Hematopoietic multipotent progenitor cell (in vitro differentiated cells): ENCODE results near the gene HSD17B8. TPM values are rescaled to one million over a fixed set of nuclear protein-coding genes. Genes with fewer than 3 reads are reported as not detected.
"Not testable (repeated sequence)": the region's sequence is repeated elsewhere in the genome, so short reads cannot be mapped to it uniquely, and the experiment has no call there.

Source experiments
- DNase-seq, 3 donors: peaks; one replicate each; pipeline ENCODE4 v3.0.0-alpha.2; 2011 to 2015; ENCODE audit warnings: low read depth in 2 of 3, low spot score in 2 of 3
- total RNA-seq: library from RNA; depleted of rRNA; stranded (reverse); fragments of >200 nt; gene quantifications from one replicate; pipeline ENCODE4 v1.2.3, GENCODE V29; 2012

HSD17B8 gene
- total RNA-seq, 1 donor = 55.7 TPM

GRCh38 chr6:33204165-33204414 lies 365 bp upstream of the HSD17B8 start:
- DNase-seq = no peak

GRCh38 chr6:33205191-33206026 lies 954 bp downstream of the HSD17B8 start:
- no peak for DNase-seq

DNA sequence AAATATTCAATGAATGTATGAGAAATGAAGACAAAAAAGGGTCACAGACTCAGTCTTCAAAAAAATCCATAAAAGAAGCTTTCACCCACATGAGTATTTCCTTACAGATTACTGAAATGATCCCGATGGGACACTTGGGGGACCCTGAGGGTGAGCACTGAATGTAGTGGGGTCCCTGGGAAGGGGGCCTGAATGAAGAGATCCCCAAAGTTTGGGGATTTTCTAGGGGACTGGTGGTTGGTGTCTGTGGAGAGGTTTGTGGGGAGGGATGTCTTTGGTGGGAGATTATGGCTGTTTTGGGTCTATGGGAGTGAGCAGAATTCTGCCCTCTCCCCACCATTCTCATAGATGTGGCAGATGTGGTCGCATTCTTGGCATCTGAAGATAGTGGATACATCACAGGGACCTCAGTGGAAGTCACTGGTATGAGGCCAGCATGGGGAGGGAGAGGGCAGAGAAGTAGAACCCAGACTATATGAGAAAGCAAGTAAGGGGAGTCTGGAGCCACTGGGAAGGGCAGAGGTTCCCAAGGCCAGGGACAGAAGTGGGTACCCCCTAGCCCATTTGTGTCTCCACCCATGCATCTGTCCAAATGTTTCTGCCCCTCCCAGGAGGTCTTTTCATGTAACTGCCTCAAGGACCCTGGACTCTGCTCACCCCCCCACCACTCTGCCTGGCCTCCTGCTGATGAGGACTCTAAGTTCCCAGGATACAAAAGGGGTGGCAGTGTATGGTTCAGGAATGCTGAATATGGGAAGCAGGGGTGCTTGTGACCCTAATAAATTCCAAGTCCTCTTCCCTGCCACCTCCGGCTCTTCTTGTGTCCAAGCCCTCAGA lies 1.8 kb downstream of the HSD17B8 start:
- DNase-seq = no peak

GRCh38 chr6:33206864-33207551 lies 2.6 kb downstream of the HSD17B8 start:
- DNase-seq = no peak

DNA sequence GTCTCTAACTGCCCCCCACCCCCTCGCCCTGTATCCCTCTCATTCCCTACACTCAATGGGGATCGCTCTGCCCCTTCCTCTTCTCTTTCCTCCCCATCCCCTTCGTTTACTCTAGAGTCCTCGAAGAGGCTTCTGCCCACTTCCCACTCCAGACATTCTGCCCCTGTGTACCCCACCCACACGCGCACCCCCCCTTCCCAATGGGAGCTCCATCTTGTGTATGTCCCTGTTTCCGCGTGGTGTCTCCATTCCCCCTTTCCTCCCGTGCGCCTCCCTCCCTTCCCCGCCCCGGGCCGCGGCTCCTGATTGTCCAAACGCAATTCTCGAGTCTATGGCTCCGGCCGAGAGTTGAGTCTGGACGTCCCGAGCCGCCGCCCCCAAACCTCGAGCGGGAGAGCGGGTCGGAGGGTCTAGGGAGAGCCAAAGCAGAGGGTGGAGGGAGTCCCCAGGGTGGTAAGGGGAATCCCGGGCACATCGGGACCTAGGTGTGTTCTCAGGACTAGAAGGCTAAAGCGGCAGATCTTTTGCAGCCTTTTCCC lies 3.2 kb downstream of the HSD17B8 start:
- peak in 1 of 3 donors; percentile 28 for DNase-seq

DNA sequence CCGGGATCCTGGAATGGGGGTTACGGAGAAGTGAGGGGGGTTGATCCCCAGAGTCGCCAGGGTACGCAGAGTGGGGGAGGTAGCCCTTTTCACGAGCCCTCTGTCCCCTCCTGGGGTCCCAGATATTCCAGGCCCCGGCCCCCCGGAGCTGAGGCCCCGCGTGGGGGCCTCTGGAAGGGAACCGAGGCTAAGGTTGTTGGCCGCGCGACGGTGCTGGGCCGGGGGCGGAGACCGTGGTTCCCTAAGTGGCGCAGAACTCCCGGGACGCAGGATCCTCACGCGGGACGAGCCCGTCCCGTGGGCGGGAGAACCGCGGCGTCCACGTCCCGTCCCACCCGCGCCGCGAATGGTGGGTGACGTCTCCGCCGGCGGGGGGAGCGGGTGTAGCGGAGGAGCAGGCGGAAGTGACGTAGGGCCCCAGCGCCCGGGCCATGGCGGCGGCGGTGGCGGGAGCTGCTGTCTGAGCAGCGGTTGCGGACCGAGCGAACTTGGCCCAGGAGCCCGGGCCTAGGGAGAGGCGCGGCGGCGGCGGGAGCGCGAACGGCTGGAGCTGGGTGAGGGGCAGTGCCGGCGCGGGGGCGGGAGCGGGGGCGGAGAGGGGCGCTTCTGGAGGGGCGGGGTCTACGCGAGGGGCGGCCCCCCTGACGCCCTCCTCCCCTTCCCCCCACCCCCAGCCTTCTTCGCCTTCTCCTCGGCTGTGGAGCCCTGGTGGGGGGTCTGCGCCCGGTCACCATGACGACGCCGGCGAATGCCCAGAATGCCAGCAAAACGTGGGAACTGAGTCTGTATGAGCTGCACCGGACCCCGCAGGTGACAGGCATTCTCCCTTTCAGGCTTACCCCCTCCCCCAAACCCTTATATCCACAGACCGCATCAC lies 3.9 kb downstream of the HSD17B8 start, which contains the start of gene RING1:
Gene RING1 (plus strand): TSS at position 410 of the 877 bp plus-strand sequence. CDS start 323 bp downstream, at position 733.
- peak; percentile 79 to 84 (median 80) for DNase-seq

GRCh38 chr6:33209856-33210255 lies 5.4 kb downstream of the HSD17B8 start:
- DNase-seq = no peak

- no peak for DNase-seq
Observed at GRCh38 chr6:33211136-33211535, 6.7 kb downstream of the HSD17B8 start.

GRCh38 chr6:33211666-33212422 lies 7.4 kb downstream of the HSD17B8 start:
- DNase-seq = no peak

DNA sequence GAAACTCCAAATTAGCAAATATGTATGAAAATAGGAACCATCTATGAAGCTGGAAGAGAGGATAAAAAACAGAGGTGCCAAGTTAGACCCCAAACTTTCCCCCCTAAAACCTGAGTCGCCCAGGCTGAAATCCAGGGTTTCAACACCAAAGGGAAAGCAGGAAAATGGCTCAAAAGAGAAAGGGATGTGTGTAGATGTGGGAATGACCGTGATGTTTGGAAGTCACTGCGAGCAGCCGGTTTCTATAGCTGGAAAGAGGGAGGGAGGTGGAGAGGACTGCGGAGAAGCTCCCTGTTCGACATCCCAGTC lies 8.4 kb downstream of the HSD17B8 start:
- no peak for DNase-seq

DNA sequence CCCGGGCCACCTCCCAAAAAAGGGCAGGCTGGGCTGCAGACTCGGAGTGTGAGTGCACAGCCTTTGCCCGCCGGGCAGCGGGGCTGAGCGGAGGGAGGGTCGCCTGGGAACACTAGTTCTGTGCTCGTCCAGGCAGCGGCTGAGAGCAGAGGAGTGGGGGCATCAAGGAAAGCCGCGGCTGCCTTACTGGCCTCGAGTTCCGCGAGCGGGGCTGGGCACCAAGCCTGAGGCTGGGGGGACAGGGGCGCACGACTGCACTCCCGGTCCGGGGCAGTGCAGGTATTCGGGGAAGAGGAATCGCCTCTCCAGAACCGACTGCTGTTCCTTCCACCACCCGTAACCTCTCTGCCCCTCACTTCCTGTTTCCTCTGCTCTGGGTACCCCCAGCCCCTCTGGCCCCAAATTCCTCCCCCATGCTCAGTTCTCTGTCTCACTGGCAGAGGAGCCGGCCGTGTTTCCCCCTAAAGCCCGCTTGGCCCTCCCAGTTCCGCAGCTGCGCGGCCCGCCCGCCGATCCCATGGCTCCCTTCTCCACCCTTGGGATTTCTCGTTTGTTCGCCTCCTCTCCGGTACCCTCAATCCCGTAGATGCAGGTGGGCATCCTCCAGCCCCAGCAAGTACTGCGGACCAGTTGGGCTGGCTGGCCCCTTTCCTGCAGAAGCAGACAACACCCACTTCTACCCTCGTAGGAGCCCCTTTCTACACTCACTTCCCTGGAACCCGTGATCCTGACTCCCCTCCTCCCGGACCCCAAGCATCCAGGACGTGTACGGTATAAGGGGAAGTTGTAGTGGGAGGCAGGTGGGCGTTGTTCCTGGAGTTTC lies 8.9 kb downstream of the HSD17B8 start:
- DNase-seq = peak in 1 of 3 donors; percentile 54

- DNase-seq = no peak
Observed at GRCh38 chr6:33213989-33214335, 9.5 kb downstream of the HSD17B8 start.

DNA sequence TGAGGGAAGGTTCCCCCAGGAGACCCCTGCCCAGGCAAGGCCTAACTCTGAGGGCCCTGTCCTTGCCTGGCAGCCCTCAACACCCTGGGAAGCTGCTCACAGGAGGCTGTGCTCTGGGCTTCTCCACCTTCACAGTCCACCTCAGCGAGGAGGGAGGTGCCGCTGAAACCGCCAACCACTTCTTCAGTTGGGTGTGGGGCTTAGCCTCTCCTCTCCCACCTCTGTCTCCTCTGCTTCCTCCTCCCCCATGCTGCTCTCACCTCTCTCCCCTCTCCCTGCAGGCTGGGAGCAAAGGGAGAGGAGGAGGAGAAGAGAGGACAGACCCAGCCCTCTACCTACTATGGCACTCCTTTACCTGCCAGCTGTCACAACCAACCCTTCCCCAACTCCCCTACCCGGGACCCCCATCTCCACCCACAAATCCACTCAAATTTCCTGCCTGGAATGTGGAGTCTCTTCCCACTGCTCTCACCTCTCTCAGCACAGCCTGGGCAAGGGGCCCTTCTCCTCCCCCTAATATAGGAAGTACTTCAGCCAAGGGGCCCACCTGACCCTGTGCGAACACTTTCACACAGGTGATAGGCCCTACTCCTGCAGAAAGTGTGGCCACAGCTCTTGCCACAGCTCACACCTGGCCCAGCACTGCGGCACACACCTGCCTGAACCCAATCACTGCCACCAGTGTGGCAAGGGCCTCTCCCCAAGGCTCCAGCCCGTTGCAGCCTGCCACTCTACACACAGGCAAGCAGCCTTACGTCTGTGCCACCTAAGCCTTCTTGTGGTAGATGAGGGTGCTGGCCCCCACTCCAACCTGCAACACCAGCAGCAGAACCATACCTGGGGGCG lies 11.0 kb downstream of the HSD17B8 start:
- no peak for DNase-seq

DNA sequence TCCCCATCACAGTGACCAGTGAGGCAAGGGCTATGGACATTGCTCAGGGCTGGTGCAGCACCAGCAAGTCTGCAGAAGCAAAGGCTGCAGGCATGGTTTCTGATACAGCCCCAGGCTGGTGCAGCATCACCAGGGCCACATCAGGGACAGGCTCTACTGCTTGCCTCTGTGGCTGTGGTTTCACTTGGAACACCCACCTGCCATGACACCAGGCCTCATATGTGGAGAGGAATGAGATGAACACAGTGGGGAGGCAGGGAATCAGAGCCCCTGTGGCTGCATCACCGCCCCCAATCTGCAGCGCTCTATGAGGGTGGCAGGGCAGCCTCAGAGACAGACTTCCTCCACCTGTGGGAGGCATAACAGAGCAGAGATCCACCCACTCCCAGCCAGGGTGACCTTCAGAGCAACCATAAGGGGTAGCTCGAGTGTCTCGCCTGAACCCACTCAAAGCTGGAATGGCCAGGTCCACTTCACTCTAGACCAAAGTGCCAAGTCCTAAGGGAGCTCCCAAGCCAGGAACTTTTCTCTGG lies 11.7 kb downstream of the HSD17B8 start:
- no peak for DNase-seq

- no peak for DNase-seq
Observed at GRCh38 chr6:33217246-33217645, 12.8 kb downstream of the HSD17B8 start.

DNA sequence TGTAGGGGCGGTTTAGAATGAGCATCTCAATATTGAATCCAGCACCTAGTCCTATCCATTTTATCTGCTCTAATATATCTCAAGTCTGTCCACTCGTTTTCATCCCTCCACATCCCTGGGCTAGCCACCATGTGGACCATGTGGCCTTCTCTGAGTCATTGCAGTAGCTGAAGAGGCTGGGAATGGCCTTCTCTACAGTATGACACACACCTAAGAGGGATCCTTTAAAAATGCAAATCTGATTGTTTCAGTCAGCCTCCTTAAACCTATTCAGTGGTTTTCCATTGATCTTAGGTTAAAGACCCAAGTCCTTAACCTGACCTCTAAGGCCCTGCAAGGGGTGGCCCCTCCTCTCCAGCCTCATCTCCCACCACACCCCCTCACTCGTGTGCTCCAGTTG lies 13.2 kb downstream of the HSD17B8 start:
- no peak for DNase-seq

DNA sequence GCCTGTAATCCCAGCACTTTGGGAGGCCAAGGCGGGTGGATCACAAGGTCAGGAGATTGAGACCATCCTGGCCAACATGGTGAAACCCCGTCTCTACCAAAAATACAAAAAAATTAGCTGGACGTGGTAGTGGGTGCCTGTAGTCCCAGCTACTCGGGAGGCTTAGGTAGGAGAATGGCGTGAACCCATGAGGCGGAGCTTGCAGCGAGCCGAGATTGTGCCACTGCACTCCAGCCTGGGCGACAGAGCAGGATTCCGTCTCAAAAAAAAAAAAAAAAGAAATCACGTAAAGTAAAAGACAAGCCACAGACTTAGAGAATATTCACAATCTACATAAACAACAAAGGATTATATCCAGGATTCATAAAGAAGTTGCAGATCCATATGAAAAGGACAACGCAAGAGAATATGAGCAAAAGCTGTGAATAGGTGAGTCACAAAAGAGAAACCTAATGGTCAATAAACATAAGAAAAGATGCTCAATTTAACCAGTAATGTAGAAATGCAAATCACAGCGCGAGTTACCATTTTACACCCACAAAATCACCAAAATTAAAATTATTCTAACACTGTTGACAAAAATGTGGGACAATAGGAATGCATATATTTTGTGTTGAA lies 22.2 kb downstream of the HSD17B8 start:
- not testable (repeated sequence) for DNase-seq
